ENCODE measurements around the gene COL23A1. TPM values are rescaled to one million over a fixed set of nuclear protein-coding genes. Genes with fewer than 3 reads are reported as not detected.

COL23A1 gene
- total RNA-seq, 2 donors from 2014 or later: 1.5 to 2.5 TPM

DNA sequence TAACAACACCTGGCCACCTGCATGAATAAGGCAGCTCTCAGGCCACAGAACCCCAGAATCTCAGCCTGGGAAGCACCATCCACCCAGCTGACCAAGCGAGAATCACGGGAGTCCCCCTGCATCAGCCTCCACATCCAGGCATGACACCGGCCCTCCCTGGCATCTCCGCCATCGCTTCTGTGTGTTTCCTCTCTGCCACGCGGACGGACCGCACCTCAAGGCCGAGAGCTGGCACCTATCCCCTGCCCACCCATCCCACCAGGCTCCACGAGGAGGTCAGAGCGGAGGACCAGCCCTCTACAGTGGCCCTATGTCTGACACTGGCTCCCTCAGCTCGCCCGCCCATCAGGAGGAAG lies 134.7 kb downstream of the COL23A1 start:
- Histone ChIP-seq H3K27ac (no peak overlapping the region), H3K27me3 (replicated peaks; ENCODE audit: insufficient read depth) (no peaks in the 10 kb centered on the region), H3K4me3 (no peak overlapping the region), H3K36me3 (no peaks in the 10 kb centered on the region), H3K9me3 (no peaks in the 10 kb centered on the region), H3K4me1 (ENCODE audit: control insufficient read depth in 1 of 2, low read depth in 2 of 2) (peaks cover 0 to 4% of the 10 kb centered on the region in 2 donors)
- TF ChIP-seq, protein P1, sequence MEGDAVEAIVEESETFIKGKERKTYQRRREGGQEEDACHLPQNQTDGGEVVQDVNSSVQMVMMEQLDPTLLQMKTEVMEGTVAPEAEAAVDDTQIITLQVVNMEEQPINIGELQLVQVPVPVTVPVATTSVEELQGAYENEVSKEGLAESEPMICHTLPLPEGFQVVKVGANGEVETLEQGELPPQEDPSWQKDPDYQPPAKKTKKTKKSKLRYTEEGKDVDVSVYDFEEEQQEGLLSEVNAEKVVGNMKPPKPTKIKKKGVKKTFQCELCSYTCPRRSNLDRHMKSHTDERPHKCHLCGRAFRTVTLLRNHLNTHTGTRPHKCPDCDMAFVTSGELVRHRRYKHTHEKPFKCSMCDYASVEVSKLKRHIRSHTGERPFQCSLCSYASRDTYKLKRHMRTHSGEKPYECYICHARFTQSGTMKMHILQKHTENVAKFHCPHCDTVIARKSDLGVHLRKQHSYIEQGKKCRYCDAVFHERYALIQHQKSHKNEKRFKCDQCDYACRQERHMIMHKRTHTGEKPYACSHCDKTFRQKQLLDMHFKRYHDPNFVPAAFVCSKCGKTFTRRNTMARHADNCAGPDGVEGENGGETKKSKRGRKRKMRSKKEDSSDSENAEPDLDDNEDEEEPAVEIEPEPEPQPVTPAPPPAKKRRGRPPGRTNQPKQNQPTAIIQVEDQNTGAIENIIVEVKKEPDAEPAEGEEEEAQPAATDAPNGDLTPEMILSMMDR (IDR thresholded peaks at IDR 0.05): no peak
- ATAC-seq (ENCODE audit: insufficient number of reproducible peaks, low FRiP score, low read depth): no peak
- DNase-seq (ENCODE audit: low spot score): no peak

DNA sequence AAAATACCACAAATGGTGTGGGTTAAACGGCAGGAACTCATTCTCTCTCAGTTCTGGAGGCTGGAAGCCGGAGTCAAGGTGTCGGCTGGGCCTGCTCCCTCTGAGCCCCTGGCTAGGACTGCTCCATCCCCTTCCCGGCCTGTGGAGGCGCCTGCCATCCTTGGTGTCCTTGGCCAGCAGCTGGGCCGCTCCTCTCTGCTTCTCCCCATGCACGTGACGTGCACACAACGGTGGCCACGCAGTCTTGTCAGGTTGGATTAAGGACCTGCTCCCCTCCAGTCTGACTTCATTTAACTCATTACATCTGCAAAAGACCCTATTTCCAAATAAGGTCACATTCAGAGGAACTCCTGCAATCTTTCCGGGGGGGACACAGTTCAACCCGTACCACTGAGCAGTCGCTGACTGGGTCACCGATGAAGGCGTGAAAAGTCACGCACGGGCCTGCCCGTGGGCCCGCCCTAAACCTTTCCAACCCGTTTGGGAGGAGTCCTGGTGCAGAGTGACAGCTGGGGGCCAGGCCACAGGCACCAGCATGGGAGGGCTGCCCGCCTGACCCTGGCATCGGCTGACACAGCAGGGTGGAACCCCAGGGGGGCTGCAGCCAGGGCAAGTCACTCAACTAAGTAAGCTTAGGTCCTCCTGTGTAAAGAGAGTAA lies 135.2 kb downstream of the COL23A1 start:
- Histone ChIP-seq H3K9me3 (no peaks in the 10 kb centered on the region), H3K4me1 (ENCODE audit: control insufficient read depth in 1 of 2, low read depth in 2 of 2) (no peaks in the 10 kb centered on the region), H3K36me3 (no peaks in the 10 kb centered on the region), H3K4me3 (no peak overlapping the region), H3K27ac (no peak overlapping the region), H3K27me3 (replicated peaks; ENCODE audit: insufficient read depth) (no peaks in the 10 kb centered on the region)
- DNase-seq (ENCODE audit: low spot score) (no peak), ATAC-seq (ENCODE audit: insufficient number of reproducible peaks, low FRiP score, low read depth) (no peak)
- TF ChIP-seq, protein P1 (IDR thresholded peaks at IDR 0.05): no peak

DNA sequence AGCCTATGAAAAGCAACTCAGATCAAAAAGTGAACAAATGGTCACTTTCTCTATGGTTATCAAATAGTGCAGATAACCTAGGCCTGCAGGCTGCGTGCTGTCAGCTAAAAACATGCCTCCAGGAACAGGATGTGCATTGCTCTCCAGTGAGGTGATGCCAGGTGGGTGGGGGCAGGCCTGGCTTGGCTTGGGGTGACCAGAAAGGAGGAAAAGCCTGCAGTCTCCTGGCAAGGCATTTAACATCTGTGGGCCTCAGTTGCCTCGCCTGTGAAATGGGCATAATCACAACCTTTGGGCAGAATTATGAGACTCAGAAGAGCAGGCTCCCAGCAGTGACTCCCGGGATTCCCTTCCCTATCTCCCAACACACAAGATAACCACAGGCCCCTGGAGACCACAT lies 135.9 kb downstream of the COL23A1 start:
- Histone ChIP-seq H3K4me1 (ENCODE audit: control insufficient read depth in 1 of 2, low read depth in 2 of 2) (no peaks in the 10 kb centered on the region), H3K4me3 (no peak overlapping the region), H3K36me3 (no peaks in the 10 kb centered on the region), H3K27ac (no peak overlapping the region), H3K9me3 (no peaks in the 10 kb centered on the region), H3K27me3 (replicated peaks; ENCODE audit: insufficient read depth) (no peaks in the 10 kb centered on the region)
- no peak for DNase-seq (ENCODE audit: low spot score)
- no peak for ATAC-seq (ENCODE audit: insufficient number of reproducible peaks, low FRiP score, low read depth)
- TF ChIP-seq, protein P1 (IDR thresholded peaks at IDR 0.05): no peak

DNA sequence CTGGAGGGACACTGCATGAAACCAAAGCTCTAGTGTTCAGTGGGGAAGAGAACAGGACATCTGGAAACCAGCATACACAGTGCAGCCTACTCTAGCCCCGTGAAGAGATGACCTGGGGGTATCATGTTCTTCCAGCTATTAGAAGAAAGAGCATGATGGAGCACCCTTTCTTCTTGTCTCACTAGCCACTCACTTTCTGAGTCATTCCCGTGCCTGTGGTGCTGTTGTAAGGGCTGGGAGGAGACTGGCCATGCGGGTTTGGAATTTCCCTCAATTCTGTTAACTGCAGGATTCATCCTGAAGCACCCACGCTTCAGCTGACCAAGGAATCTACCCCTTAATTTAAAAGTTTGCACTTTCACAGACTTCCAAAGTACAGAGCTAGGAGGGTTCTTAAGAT lies 137.0 kb downstream of the COL23A1 start:
- no peak overlapping the region for H3K27ac ChIP-seq
- no peaks in the 10 kb centered on the region for H3K4me1 ChIP-seq (ENCODE audit: control insufficient read depth in 1 of 2, low read depth in 2 of 2)
- H3K27me3 ChIP-seq (replicated peaks; ENCODE audit: insufficient read depth): no peaks in the 10 kb centered on the region
- no peak overlapping the region for H3K4me3 ChIP-seq
- TF ChIP-seq, protein P1 (IDR thresholded peaks at IDR 0.05): no peak
- H3K9me3 ChIP-seq: no peaks in the 10 kb centered on the region
- H3K36me3 ChIP-seq: no peaks in the 10 kb centered on the region
- DNase-seq (ENCODE audit: low spot score) (no peak), ATAC-seq (ENCODE audit: insufficient number of reproducible peaks, low FRiP score, low read depth) (no peak)

DNA sequence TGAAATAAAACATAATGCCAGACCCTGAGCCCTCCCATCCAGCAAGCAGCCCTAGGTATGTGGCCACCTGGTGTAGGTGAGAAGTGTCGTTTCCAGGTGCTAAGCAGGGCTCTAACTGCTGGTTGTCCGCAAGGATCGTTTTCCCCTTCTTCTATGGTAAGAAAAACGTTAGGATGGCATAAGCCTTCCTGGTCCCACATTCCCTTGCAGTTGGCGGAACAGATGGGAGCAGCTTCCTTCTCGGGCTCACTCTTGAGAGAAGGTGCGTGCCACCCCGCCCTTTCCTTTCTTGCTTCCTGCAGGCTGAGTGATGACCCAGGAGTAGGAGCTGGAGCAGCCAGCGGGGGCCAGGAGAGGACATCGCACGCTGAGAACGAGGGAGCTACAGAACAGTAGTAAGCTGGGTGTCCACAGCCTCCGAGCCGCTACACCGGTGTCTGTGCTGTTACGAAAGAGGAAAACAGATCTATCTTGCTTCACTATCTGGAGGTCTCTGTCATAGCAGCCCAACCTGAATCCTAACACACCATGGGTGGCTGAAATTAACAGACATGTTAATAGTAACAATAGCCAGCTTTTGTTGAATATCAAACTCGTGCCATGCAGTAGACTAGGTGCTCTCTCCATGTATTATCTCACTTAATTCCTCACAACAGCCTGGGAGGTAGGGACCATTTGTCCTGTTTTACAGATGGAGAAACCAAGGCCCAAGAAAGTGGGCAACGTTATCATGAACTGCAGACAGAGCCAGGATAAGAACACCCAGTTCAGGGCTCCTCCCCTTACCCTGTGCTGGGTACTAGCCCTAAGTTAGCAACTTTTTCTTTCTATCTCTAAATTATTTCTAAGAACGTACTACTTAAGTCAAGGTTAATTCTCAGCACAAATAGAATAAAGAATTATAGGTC lies 139.8 kb downstream of the COL23A1 start:
- Histone ChIP-seq H3K4me3 (no peak overlapping the region), H3K27me3 (replicated peaks; ENCODE audit: insufficient read depth) (no peaks in the 10 kb centered on the region), H3K36me3 (no peaks in the 10 kb centered on the region), H3K27ac (no peak overlapping the region), H3K4me1 (ENCODE audit: control insufficient read depth in 1 of 2, low read depth in 2 of 2) (no peaks in the 10 kb centered on the region), H3K9me3 (no peaks in the 10 kb centered on the region)
- TF ChIP-seq, protein P1 (IDR thresholded peaks at IDR 0.05): no peak
- ATAC-seq (ENCODE audit: insufficient number of reproducible peaks, low FRiP score, low read depth): no peak
- no peak for DNase-seq (ENCODE audit: low spot score)

Measured in thoracic aorta (tissue), 2 donors.